Breast epithelium (tissue), 4 donors: ENCODE measurements around the gene CSN1S1. TPM values are rescaled to one million over a fixed set of nuclear protein-coding genes. Genes with fewer than 3 reads are reported as not detected.

ENCODE experiments used
- DNase-seq, 2 donors: peaks; one replicate each; pipeline ENCODE4 v3.0.0-alpha.2; 2019; ENCODE audit warnings: low spot score in 2 of 2
- H3K27ac ChIP-seq, 2 donors: fragments of 200-600 bp; sonication (generic) in 1 of 2; one replicate each; pipeline ENCODE4 v1.5.1; 2016 to 2019; ENCODE audit warnings: mild to moderate bottlenecking in 1 of 2
- H3K27me3 ChIP-seq, 2 donors: fragments of 200-600 bp; sonication (generic) in 1 of 2; one replicate each; pipeline versions ENCODE4 v1.5.1 to v1.6.0; 2017 to 2019; ENCODE audit warnings: control low read depth in 1 of 2, mild to moderate bottlenecking in 1 of 2
- H3K36me3 ChIP-seq: fragments of 200-600 bp; one replicate; pipeline ENCODE4 v1.5.1; 2019
- H3K4me1 ChIP-seq, 2 donors: fragments of 200-600 bp; sonication (generic); one replicate each; pipeline ENCODE4 v1.5.1; 2016 to 2019; ENCODE audit warnings: control low read depth in 1 of 2
- H3K4me3 ChIP-seq, 3 donors: fragments of 200-600 bp; sonication (generic); 1 replicate in 2 of 3; 2 replicates in 1 of 3; pipeline ENCODE4 v1.5.1; 2016 to 2019; ENCODE audit warnings: mild to moderate bottlenecking in 3 of 3, moderate library complexity in 2 of 3
- H3K9me3 ChIP-seq, 2 donors: fragments of 200-600 bp; sonication (generic) in 1 of 2; one replicate each; pipeline ENCODE4 v1.5.1; 2016 to 2019; ENCODE audit warnings: control low read depth in 1 of 2
- POLR2A ChIP-seq: fragments of 450-650 bp; IDR thresholded peaks from one replicate; pipeline ENCODE4 v1.6.1; 2016; ENCODE audit warnings: antibody characterized with exemption, mild to moderate bottlenecking, moderate library complexity
- POLR2AphosphoS5 ChIP-seq, 3 donors: sonication (generic); formaldehyde crosslinking; IDR thresholded peaks; one replicate each; pipeline ENCODE4 v1.6.1; 2017; ENCODE audit warnings: antibody characterized with exemption in 3 of 3
- intact Hi-C: fragments of 100-400 bp; cut with DNase I; formaldehyde crosslinking; loops from one replicate; pipeline ENCODE4 v1.15.1; 2023; ENCODE audit warnings: low total_unique reads
- total RNA-seq, 3 donors: library from RNA; depleted of rRNA; stranded (reverse); fragments of >200 nt; gene quantifications; one replicate each; pipeline ENCODE4 v1.1.0, GENCODE V29; 2016
- TF ChIP-seq, protein P1 (sequence below), 3 donors: fragments of 450-650 bp; IDR thresholded peaks; one replicate each; pipeline ENCODE4 v1.5.1; 2016 to 2017; ENCODE audit warnings: antibody characterized with exemption in 3 of 3, mild to moderate bottlenecking in 3 of 3, moderate library complexity in 3 of 3

Gene CSN1S1
- total RNA-seq, 3 donors from 2014 or later, result 1.0 to 6.7 (median 2.9) TPM

DNA sequence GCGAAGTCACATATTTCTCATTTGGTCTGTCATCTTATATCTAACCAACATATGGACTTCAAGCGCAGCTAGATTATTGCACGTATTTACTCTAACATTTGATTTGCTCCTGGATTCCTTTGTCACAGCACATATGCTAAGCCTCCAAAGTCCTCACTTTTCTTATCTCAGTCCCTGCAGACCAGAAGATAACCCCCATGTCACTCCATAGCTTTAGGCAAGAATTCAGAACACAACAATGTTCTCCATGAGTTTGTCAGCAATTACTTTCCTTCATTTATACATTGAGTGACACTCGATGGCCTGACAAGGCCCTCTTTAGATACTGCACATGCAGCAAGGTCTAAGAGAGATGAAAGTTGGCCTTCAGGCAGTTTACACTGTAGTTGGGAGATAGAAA, 60.1 kb downstream of the CSN1S1 start:
- Histone ChIP-seq H3K36me3 (no peaks in the 10 kb centered on the region), H3K27ac (no peak overlapping the region), H3K9me3 (no peaks in the 10 kb centered on the region), H3K27me3 (no peaks in the 10 kb centered on the region), H3K4me1 (no peaks in the 10 kb centered on the region), H3K4me3 (no peak overlapping the region)
- intact Hi-C loops, result no loop called here
- TF ChIP-seq, protein P1, sequence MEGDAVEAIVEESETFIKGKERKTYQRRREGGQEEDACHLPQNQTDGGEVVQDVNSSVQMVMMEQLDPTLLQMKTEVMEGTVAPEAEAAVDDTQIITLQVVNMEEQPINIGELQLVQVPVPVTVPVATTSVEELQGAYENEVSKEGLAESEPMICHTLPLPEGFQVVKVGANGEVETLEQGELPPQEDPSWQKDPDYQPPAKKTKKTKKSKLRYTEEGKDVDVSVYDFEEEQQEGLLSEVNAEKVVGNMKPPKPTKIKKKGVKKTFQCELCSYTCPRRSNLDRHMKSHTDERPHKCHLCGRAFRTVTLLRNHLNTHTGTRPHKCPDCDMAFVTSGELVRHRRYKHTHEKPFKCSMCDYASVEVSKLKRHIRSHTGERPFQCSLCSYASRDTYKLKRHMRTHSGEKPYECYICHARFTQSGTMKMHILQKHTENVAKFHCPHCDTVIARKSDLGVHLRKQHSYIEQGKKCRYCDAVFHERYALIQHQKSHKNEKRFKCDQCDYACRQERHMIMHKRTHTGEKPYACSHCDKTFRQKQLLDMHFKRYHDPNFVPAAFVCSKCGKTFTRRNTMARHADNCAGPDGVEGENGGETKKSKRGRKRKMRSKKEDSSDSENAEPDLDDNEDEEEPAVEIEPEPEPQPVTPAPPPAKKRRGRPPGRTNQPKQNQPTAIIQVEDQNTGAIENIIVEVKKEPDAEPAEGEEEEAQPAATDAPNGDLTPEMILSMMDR (IDR thresholded peaks at IDR 0.05), result no peak
- TF ChIP-seq POLR2A (no peak), POLR2AphosphoS5 (IDR thresholded peaks at IDR 0.05) (no peak)
- no peak for DNase-seq

DNA sequence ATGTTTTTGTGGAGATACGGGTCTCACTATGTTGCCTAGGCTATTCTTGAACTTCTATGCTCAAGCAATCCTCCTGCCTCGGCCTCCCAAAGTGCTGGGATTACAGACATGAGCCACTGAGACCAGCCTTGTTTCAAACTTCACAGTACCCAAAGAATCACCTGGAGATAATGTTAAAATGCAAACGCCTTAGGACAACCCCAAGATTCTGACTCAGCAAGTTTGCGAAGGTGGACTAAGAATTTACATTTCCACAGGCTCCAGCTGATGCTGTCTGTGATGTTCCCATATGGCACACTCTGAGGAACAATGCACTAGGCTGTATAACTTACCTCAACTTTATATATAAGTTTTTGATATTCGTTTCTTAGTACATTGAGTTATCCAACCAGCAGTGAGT, 63.9 kb downstream of the CSN1S1 start:
- H3K4me1 ChIP-seq, result no peaks in the 10 kb centered on the region
- no peak for DNase-seq

DNA sequence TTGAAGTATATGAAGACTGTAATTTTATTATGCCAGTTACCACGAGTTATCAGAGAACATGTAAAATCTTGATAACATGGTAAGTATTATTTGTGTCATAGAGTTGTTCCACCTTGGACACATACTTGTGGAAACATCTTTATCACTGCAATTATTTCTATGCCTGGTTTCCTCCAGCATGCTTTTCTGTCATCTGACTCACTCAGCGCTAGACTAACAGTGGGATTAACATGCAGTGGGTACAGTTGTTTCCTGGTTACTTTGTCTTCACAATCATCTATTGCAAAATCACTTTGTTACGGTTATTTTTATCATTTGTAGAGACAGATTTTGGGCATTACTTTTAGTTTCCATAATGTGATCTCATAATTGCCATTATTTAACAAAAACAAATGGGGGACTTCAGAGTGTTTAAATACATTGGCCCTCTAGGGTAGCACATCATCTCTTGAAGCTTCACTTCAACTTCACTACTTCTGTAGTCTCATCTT, 64.7 kb downstream of the CSN1S1 start, which contains the start of gene STATH:
Gene STATH, plus strand, starts transcription at position 441 of the 491 bp plus-strand sequence. CDS start 2,472 bp downstream, outside the sequence.
- no peak for DNase-seq
- no peaks in the 10 kb centered on the region for H3K9me3 ChIP-seq
- no peak within 1 kb of the TSS for H3K4me3 ChIP-seq
- TF ChIP-seq POLR2AphosphoS5 (IDR thresholded peaks at IDR 0.05) (no peak), POLR2A (no peak)
- TF ChIP-seq, protein P1 (IDR thresholded peaks at IDR 0.05), result no peak
- no peak within 1 kb of the TSS for H3K27ac ChIP-seq
- no peaks in the 10 kb centered on the region for H3K36me3 ChIP-seq
- no peaks in the 10 kb centered on the region for H3K4me1 ChIP-seq
- H3K27me3 ChIP-seq, result no peaks in the 10 kb centered on the region
- intact Hi-C loops, result no loop called here

More for the DNA sequence above, 63.9 kb downstream of the CSN1S1 start:
- Histone ChIP-seq H3K4me3 (no peak overlapping the region), H3K27ac (no peak overlapping the region), H3K27me3 (no peaks in the 10 kb centered on the region), H3K9me3 (no peaks in the 10 kb centered on the region), H3K36me3 (no peaks in the 10 kb centered on the region)
- TF ChIP-seq, protein P1 (IDR thresholded peaks at IDR 0.05), result no peak
- no peak for TF ChIP-seq POLR2A
- TF ChIP-seq POLR2AphosphoS5 (IDR thresholded peaks at IDR 0.05), result no peak
- intact Hi-C loops, result no loop called here

Other genes with a start within 250 kb of the CSN1S1 start
- 1 to 10 TPM in 2 of 3 donors, under 1 TPM in 1; 0.88 to 1.6 (median 1.4) TPM for gene SULT1B1, start 170.4 kb upstream of the CSN1S1 start, total RNA-seq
- gene SULT1E1, start 70.9 kb upstream of the CSN1S1 start, total RNA-seq, result under 1 TPM in 2 of 3 donors, not detected in 1; 0.59 to 0.66 TPM
- not detected for gene CSN2, start 34.7 kb downstream of the CSN1S1 start, total RNA-seq
- gene STATH, start 64.9 kb downstream of the CSN1S1 start, total RNA-seq, result not detected
- gene HTN3, start 97.4 kb downstream of the CSN1S1 start, total RNA-seq, result not detected
- gene HTN1, start 119.4 kb downstream of the CSN1S1 start, total RNA-seq, result not detected
- not detected for gene PRR27, start 223.2 kb downstream of the CSN1S1 start, total RNA-seq